Stomach (tissue), 4 donors: ENCODE data around the gene TRPM3.

ENCODE experiments used
- CTCF ChIP-seq, 7 experiments: fragments of 450-650 bp in 4 of 7; fragments of 200-600 bp in 3 of 7; sonication (generic) in 3 of 7; IDR thresholded peaks; one replicate each; pipeline ENCODE4 v1.5.1; 2016 to 2019; ENCODE audit warnings: antibody characterized with exemption in 7 of 7, control low read depth in 2 of 7, mild to moderate bottlenecking in 1 of 7
- POLR2A ChIP-seq, 4 donors: fragments of 450-650 bp; IDR thresholded peaks; one replicate each; pipeline ENCODE4 v1.6.1; 2016; ENCODE audit warnings: antibody characterized with exemption in 4 of 4, control low read depth in 2 of 4, mild to moderate bottlenecking in 1 of 4, moderate library complexity in 1 of 4
- POLR2AphosphoS5 ChIP-seq, 3 donors: sonication (generic); formaldehyde crosslinking; IDR thresholded peaks; one replicate each; pipeline ENCODE4 v1.6.1; 2016; ENCODE audit warnings: antibody characterized with exemption in 3 of 3

- TF ChIP-seq CTCF (IDR thresholded peaks at IDR 0.05) (no peak), POLR2A (IDR thresholded peaks at IDR 0.05) (no peak), POLR2AphosphoS5 (IDR thresholded peaks at IDR 0.05) (no peak)
These were observed 240.9 kb downstream of the TRPM3 start for GRCh38 chr9:70880535-70880934.
